Endothelial cell of umbilical vein (primary cell): ENCODE results near the gene NKD1.

Source experiments
- CTCF ChIP-seq, 2 donors: IDR thresholded peaks; 1 replicate in 1 of 2; 2 replicates in 1 of 2; pipeline ENCODE4 v1.5.1; 2011; ENCODE audit warnings: low read length in 2 of 2, mild to moderate bottlenecking in 2 of 2, moderate library complexity in 2 of 2, control low read depth in 1 of 2, inconsistent platforms in 1 of 2, low read depth in 1 of 2; ENCODE audit not compliant: insufficient read depth in 1 of 2; ENCODE audit errors: extremely low read depth in 1 of 2
- EZH2 ChIP-seq: IDR thresholded peaks from 2 replicates; pipeline ENCODE4 v1.6.1; 2012; ENCODE audit warnings: borderline replicate concordance, low read depth, mild to moderate bottlenecking, moderate library complexity, low read length, inconsistent platforms; ENCODE audit not compliant: severe bottlenecking
- FOS ChIP-seq: IDR thresholded peaks from 2 replicates; pipeline ENCODE4 v1.6.1; 2011; ENCODE audit warnings: mild to moderate bottlenecking, low read length, moderate library complexity, borderline replicate concordance; ENCODE audit not compliant: insufficient read depth
- GATA2 ChIP-seq: IDR thresholded peaks from 2 replicates; pipeline ENCODE4 v1.7.0; 2011; ENCODE audit warnings: low read depth, mild to moderate bottlenecking, moderate library complexity, mixed read lengths, low read length; ENCODE audit not compliant: insufficient read length, insufficient read depth
- JUN ChIP-seq: IDR thresholded peaks from 2 replicates; pipeline ENCODE4 v1.6.1; 2011; ENCODE audit warnings: borderline replicate concordance, low read depth; ENCODE audit not compliant: insufficient read length, insufficient read depth
- MAX ChIP-seq: IDR thresholded peaks from 2 replicates; pipeline ENCODE4 v1.6.1; 2011; ENCODE audit not compliant: insufficient read depth, insufficient read length
- MYC ChIP-seq: IDR thresholded peaks from one replicate; pipeline ENCODE4 v1.6.1; 2011; ENCODE audit warnings: mild to moderate bottlenecking, low read depth, low read length
- POLR2A ChIP-seq: IDR thresholded peaks from 2 replicates; pipeline ENCODE4 v1.6.1; 2012; ENCODE audit warnings: low read depth, mild to moderate bottlenecking, control low read depth, low read length
- POLR2AphosphoS5 ChIP-seq: IDR thresholded peaks from 2 replicates; pipeline ENCODE4 v1.6.1; 2012; ENCODE audit warnings: low read depth, mild to moderate bottlenecking, control low read depth, low read length, moderate library complexity; ENCODE audit not compliant: insufficient read depth

- TF ChIP-seq CTCF (IDR thresholded peaks at IDR 0.05; ENCODE audit: extremely low read depth in 1 of 2, insufficient read depth in 1 of 2, low read depth in 1 of 2, low read length in 2 of 2), result no peak
- TF ChIP-seq GATA2, result no peak
- TF ChIP-seq POLR2A, result no peak
- no peak for TF ChIP-seq JUN
- no peak for TF ChIP-seq MYC
- TF ChIP-seq MAX, result no peak
- TF ChIP-seq EZH2, result no peak
- TF ChIP-seq POLR2AphosphoS5, result no peak
- TF ChIP-seq FOS, result no peak
Observed at GRCh38 chr16:50553182-50553710, 5.0 kb downstream of the NKD1 start.
